Measurements from ENCODE around the gene SYTL5.

- TF ChIP-seq CTCF (conservative IDR thresholded peaks at IDR 0.05; ENCODE audit: low read depth, low read length) (no peak), MAZ (IDR thresholded peaks at IDR 0.05; ENCODE audit: borderline replicate concordance, low read depth, low read length) (no peak), RFX5 (IDR thresholded peaks at IDR 0.05; ENCODE audit: low read depth, low read length) (no peak), POLR2A (IDR thresholded peaks at IDR 0.05; ENCODE audit: low read depth, low read length) (no peak), CEBPB (IDR thresholded peaks at IDR 0.05; ENCODE audit: low read depth, low read length) (no peak), MAFK (IDR thresholded peaks at IDR 0.05; ENCODE audit: low read depth, low read length) (no peak), SMC3 (IDR thresholded peaks at IDR 0.05; ENCODE audit: low read depth, low read length) (no peak), RAD21 (IDR thresholded peaks at IDR 0.05; ENCODE audit: low read length) (no peak), MXI1 (IDR thresholded peaks at IDR 0.05; ENCODE audit: borderline replicate concordance, low read depth, low read length) (no peak)
Observed at GRCh38 chrX:38055170-38055847, 49.0 kb downstream of the SYTL5 start.

All from IMR-90 (cell line).